Smooth muscle cell (in vitro differentiated cells): ENCODE data around the gene NUMA1. TPM values are rescaled to one million over a fixed set of nuclear protein-coding genes. Genes with fewer than 3 reads are reported as not detected.

Experiments used
- DNase-seq: peaks from one replicate; lab custom pipeline; 2025; ENCODE audit not compliant: unreplicated experiment; lab: John Stamatoyannopoulos, UW
- H2AFZ ChIP-seq: fragments of 200-600 bp; sonication (generic); 2 replicates; pipeline ENCODE4 v1.6.0; 2016; ENCODE audit warnings: antibody characterized with exemption, low read depth, mild to moderate bottlenecking
- H3F3A ChIP-seq: fragments of 200-600 bp; sonication (generic); 2 replicates; pipeline ENCODE4 v1.6.0; 2017; ENCODE audit warnings: antibody characterized with exemption, low read depth
- H3K27ac ChIP-seq: fragments of 200-600 bp; sonication (generic); 2 replicates; pipeline ENCODE4 v1.5.1; 2016; ENCODE audit warnings: low read depth, mild to moderate bottlenecking
- H3K27me3 ChIP-seq: fragments of 200-600 bp; sonication (generic); 2 replicates; pipeline ENCODE4 v1.6.1; 2016; ENCODE audit warnings: low read depth, mild to moderate bottlenecking
- H3K36me3 ChIP-seq: fragments of 200-600 bp; sonication (generic); 2 replicates; pipeline ENCODE4 v1.5.1; 2016; ENCODE audit warnings: low read depth
- H3K4me1 ChIP-seq: fragments of 200-600 bp; sonication (generic); 2 replicates; pipeline ENCODE4 v1.5.1; 2016; ENCODE audit warnings: low read depth
- H3K4me2 ChIP-seq: fragments of 200-600 bp; sonication (generic); 2 replicates; pipeline ENCODE4 v1.6.0; 2016; ENCODE audit warnings: mild to moderate bottlenecking
- H3K4me3 ChIP-seq: fragments of 200-600 bp; sonication (generic); 2 replicates; pipeline ENCODE4 v1.5.1; 2016; ENCODE audit warnings: mild to moderate bottlenecking
- H3K79me2 ChIP-seq: fragments of 200-600 bp; sonication (generic); 2 replicates; pipeline ENCODE4 v1.6.0; 2016; ENCODE audit warnings: low read depth, mild to moderate bottlenecking
- H3K9ac ChIP-seq: fragments of 200-600 bp; sonication (generic); 2 replicates; pipeline ENCODE4 v1.6.0; 2016; ENCODE audit warnings: low read depth
- H3K9me3 ChIP-seq: fragments of 200-600 bp; sonication (generic); replicated peaks from 2 replicates; pipeline ENCODE4 v1.5.1; 2016; ENCODE audit warnings: low read depth
- H4K20me1 ChIP-seq: fragments of 200-600 bp; sonication (generic); 2 replicates; pipeline ENCODE4 v1.6.0; 2016; ENCODE audit warnings: low read depth
- WGBS: methylation state at CpG from one replicate; pipeline ENCODE4 v1.1.7; 2016; ENCODE audit warnings: low lambda C conversion rate; 5-methylcytosine and 5-hydroxymethylcytosine counted together
- polyA plus RNA-seq: library from polyadenylated mRNA; unstranded; fragments of >200 nt; fragmentation: Nextera tagmentation; extraction: Ambion mirVana; gene quantifications from 2 replicates; pipeline ENCODE4 v1.2.1, GENCODE V29; 2016
- total RNA-seq: library from RNA; depleted of rRNA; stranded (reverse); fragments of >200 nt; gene quantifications from 2 replicates; pipeline ENCODE4 v1.2.3, GENCODE V29; 2014
- TF ChIP-seq, protein P1 (sequence below): fragments of 200-600 bp; sonication (generic); IDR thresholded peaks from 2 replicates; pipeline ENCODE4 v1.5.1; 2017; ENCODE audit warnings: borderline replicate concordance, mild to moderate bottlenecking, antibody characterized with exemption; ENCODE audit not compliant: insufficient read depth, poor library complexity, severe bottlenecking

Gene NUMA1
- total and polyA plus RNA-seq, 2 experiments from 2014 or later, result 72.4 to 107 TPM

GRCh38 chr11:72004515-72005346 lies 75.6 kb downstream of the NUMA1 start:
- Histone ChIP-seq H3K4me2 (no peak overlapping the region), H3F3A (peaks cover 41% of the 10 kb centered on the region), H2AFZ (no peak overlapping the region), H3K4me1 (no peaks in the 10 kb centered on the region), H3K27me3 (no peaks in the 10 kb centered on the region), H3K27ac (no peak overlapping the region), H3K9me3 (no peaks in the 10 kb centered on the region), H3K36me3 (peaks cover 9% of the 10 kb centered on the region), H3K9ac (no peak overlapping the region), H4K20me1 (peaks cover 59% of the 10 kb centered on the region), H3K4me3 (no peak overlapping the region), H3K79me2 (no peaks in the 10 kb centered on the region)
- 94% methylated on average over 16 of the region's 16 CpGs for WGBS
- TF ChIP-seq, protein P1, sequence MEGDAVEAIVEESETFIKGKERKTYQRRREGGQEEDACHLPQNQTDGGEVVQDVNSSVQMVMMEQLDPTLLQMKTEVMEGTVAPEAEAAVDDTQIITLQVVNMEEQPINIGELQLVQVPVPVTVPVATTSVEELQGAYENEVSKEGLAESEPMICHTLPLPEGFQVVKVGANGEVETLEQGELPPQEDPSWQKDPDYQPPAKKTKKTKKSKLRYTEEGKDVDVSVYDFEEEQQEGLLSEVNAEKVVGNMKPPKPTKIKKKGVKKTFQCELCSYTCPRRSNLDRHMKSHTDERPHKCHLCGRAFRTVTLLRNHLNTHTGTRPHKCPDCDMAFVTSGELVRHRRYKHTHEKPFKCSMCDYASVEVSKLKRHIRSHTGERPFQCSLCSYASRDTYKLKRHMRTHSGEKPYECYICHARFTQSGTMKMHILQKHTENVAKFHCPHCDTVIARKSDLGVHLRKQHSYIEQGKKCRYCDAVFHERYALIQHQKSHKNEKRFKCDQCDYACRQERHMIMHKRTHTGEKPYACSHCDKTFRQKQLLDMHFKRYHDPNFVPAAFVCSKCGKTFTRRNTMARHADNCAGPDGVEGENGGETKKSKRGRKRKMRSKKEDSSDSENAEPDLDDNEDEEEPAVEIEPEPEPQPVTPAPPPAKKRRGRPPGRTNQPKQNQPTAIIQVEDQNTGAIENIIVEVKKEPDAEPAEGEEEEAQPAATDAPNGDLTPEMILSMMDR, result no peak
- DNase-seq, result no peak

DNA sequence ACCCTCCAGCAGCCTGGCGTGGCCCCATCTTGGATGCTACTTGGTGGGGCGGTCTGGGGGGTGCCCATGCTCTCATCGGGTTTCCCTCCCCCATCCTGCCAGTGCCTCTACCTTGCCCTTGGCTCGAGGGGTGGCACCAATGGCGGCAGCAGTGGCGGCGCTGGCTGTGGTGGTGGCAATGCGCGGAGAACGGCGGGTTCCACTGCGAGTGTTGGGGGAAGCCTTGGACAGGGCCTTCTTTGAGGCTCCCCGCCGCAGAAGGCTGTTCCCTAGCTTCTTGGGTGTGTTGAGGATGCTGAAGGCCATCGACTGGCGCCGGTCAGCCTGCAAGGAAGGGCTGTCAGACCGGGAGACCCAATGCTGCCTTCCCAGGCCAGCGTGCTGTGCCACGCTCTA lies 76.6 kb downstream of the NUMA1 start:
- Histone ChIP-seq H3K4me3 (no peak overlapping the region), H3K79me2 (no peaks in the 10 kb centered on the region)
- no peak for DNase-seq

GRCh38 chr11:72002841-72003775 lies 77.2 kb downstream of the NUMA1 start:
- peaks cover 41% of the 10 kb centered on the region for H3F3A ChIP-seq
- no peaks in the 10 kb centered on the region for H3K4me1 ChIP-seq
- H3K27ac ChIP-seq, result peak overlapping the region; percentile 7
- 95% methylated on average over 12 of the region's 12 CpGs for WGBS
- TF ChIP-seq, protein P1, result no peak
- H3K36me3 ChIP-seq, result peaks cover 8% of the 10 kb centered on the region
- no peaks in the 10 kb centered on the region for H3K9me3 ChIP-seq
- H3K4me3 ChIP-seq, result no peak overlapping the region
- H3K27me3 ChIP-seq, result no peaks in the 10 kb centered on the region
- H3K79me2 ChIP-seq, result no peaks in the 10 kb centered on the region
- no peak overlapping the region for H3K9ac ChIP-seq
- H3K4me2 ChIP-seq, result no peak overlapping the region
- no peak for DNase-seq
- no peak overlapping the region for H2AFZ ChIP-seq
- H4K20me1 ChIP-seq, result peaks cover 54% of the 10 kb centered on the region

More for the DNA sequence above, 76.6 kb downstream of the NUMA1 start:
- H3K9me3 ChIP-seq, result no peaks in the 10 kb centered on the region
- no peak overlapping the region for H3K4me2 ChIP-seq
- H3K4me1 ChIP-seq, result no peaks in the 10 kb centered on the region
- H3F3A ChIP-seq, result peaks cover 41% of the 10 kb centered on the region
- H2AFZ ChIP-seq, result no peak overlapping the region
- TF ChIP-seq, protein P1, result no peak
- 97% methylated on average over 20 of the region's 20 CpGs for WGBS
- no peaks in the 10 kb centered on the region for H3K27me3 ChIP-seq
- H3K9ac ChIP-seq, result no peak overlapping the region
- peaks cover 54% of the 10 kb centered on the region for H4K20me1 ChIP-seq
- H3K36me3 ChIP-seq, result peaks cover 9% of the 10 kb centered on the region
- no peak overlapping the region for H3K27ac ChIP-seq
